GM12878 (cell line): ENCODE data around the gene CC2D1A. TPM values are rescaled to one million over a fixed set of nuclear protein-coding genes. Genes with fewer than 3 reads are reported as not detected.

ENCODE experiments used
- ATAC-seq: fragments of 200-7000 bp; cut with Tn5 transposase; 3 replicates; pipeline ENCODE4 v1.9.1; 2020; ENCODE audit warnings: mild to moderate bottlenecking, moderate library complexity
- BruUV-seq: library from RNA; stranded (reverse); fragments of 400-500 nt; replicated peaks from 2 replicates; lab custom pipeline; 2021; lab: Mats Ljungman, UMichigan
- CTCF ChIA-PET: fragments of 300-600 bp; sonication (Branson Sonifier 250); formaldehyde crosslinking; extraction: SDS; loops from one replicate; lab custom pipeline; 2021; ENCODE audit warnings: inconsistent platforms; lab: Yijun Ruan, JAX
- POLR2A ChIA-PET: fragments of 350-600 bp; formaldehyde crosslinking; extraction: SDS; loops from one replicate; lab custom pipeline; 2021; ENCODE audit warnings: inconsistent platforms; lab: Charles Lee
- RAD21 ChIA-PET: fragments of 300-600 bp; sonication (Branson Sonifier 250); formaldehyde crosslinking; loops from one replicate; lab custom pipeline; 2023; ENCODE audit warnings: antibody characterized with exemption; ENCODE audit not compliant: unreplicated experiment; lab: Charles Lee
- SMC1A ChIA-PET: fragments of 300-600 bp; sonication (Branson Sonifier 250); formaldehyde crosslinking; loops from one replicate; lab custom pipeline; 2023; ENCODE audit not compliant: unreplicated experiment, uncharacterized antibody; lab: Charles Lee
- DNase-seq: peaks from one replicate; pipeline ENCODE4 v3.0.0-alpha.2; 2011; ENCODE audit warnings: low read depth, low spot score
- FAIRE-seq: peaks from 3 replicates; lab custom pipeline; 2011; peaks lifted over from hg19 to GRCh38; lab: Jason Lieb, UNC
- H2AFZ ChIP-seq: 2 replicates; pipeline ENCODE4 v1.6.0; 2011; ENCODE audit warnings: low read depth, low read length, control low read depth; ENCODE audit not compliant: control insufficient read depth
- H3K27ac ChIP-seq: 2 replicates; pipeline ENCODE4 v1.5.1; 2011; ENCODE audit warnings: control low read depth; ENCODE audit not compliant: control insufficient read depth, insufficient read depth
- H3K27me3 ChIP-seq, 2 experiments: replicated peaks in 1 of 2; 2 replicates each; pipeline versions ENCODE4 v1.6.0 to v1.6.1; 2011; ENCODE audit warnings: low read length in 1 of 2; ENCODE audit not compliant: control insufficient read depth in 2 of 2, insufficient read depth in 2 of 2
- H3K36me3 ChIP-seq, 2 experiments: 2 replicates each; pipeline ENCODE4 v1.5.1; 2011; ENCODE audit warnings: low read length in 1 of 2; ENCODE audit not compliant: control insufficient read depth in 2 of 2, insufficient read depth in 2 of 2
- H3K4me1 ChIP-seq: 2 replicates; pipeline ENCODE4 v1.6.1; 2011; ENCODE audit warnings: mild to moderate bottlenecking, low read length, moderate library complexity, mixed read lengths; ENCODE audit not compliant: control insufficient read depth, insufficient read depth
- H3K4me2 ChIP-seq: 2 replicates; pipeline ENCODE4 v1.6.0; 2011; ENCODE audit warnings: control low read depth; ENCODE audit not compliant: control insufficient read depth, insufficient read depth
- H3K4me3 ChIP-seq: fragments of 200-600 bp; sonication (generic); 2 replicates; pipeline ENCODE4 v1.5.1; 2016
- H3K79me2 ChIP-seq: 2 replicates; pipeline ENCODE4 v1.6.0; 2011; ENCODE audit warnings: low read length; ENCODE audit not compliant: control insufficient read depth, insufficient read depth
- H3K9ac ChIP-seq: 2 replicates; pipeline ENCODE4 v1.8.0; 2011; ENCODE audit warnings: low read length, control low read depth, mixed read lengths; ENCODE audit not compliant: control insufficient read depth, insufficient read depth
- H3K9me3 ChIP-seq: replicated peaks from 3 replicates; pipeline ENCODE4 v1.5.1; 2011; ENCODE audit warnings: mild to moderate bottlenecking, low read length; ENCODE audit not compliant: control insufficient read depth, insufficient read depth
- H4K20me1 ChIP-seq: 2 replicates; pipeline ENCODE4 v1.6.0; 2011; ENCODE audit not compliant: control insufficient read depth, insufficient read depth
- ASH2L ChIP-seq: fragments of 300-600, 200-600 bp; sonication (generic); IDR thresholded peaks from 2 replicates; pipeline ENCODE4 v1.6.1; 2017; ENCODE audit warnings: low read depth, mild to moderate bottlenecking, borderline replicate concordance
- BACH1 ChIP-seq: fragments of 450-650 bp; IDR thresholded peaks from 2 replicates; pipeline ENCODE4 v1.6.1; 2017; ENCODE audit warnings: mild to moderate bottlenecking, borderline replicate concordance
- CREB1 ChIP-seq: IDR thresholded peaks from 2 replicates; pipeline ENCODE4 v1.6.1; 2012; ENCODE audit warnings: low read depth, mild to moderate bottlenecking, inconsistent platforms
- MXI1 ChIP-seq: fragments of 150-350 bp; IDR thresholded peaks from 2 replicates; pipeline ENCODE4 v1.6.1; 2011; ENCODE audit warnings: low read depth, mild to moderate bottlenecking, inconsistent platforms, low read length, improper control_type of control experiment
- PAX8 ChIP-seq: fragments of 450-650 bp; IDR thresholded peaks from 2 replicates; pipeline ENCODE4 v1.6.1; 2017; ENCODE audit warnings: mild to moderate bottlenecking, moderate library complexity
- POLR2A ChIP-seq: IDR thresholded peaks from 2 replicates; pipeline ENCODE4 v1.6.1; 2011; ENCODE audit warnings: low read depth, mild to moderate bottlenecking, low read length
- RAD21 ChIP-seq: IDR thresholded peaks from 2 replicates; pipeline ENCODE4 v1.6.1; 2011; ENCODE audit warnings: mild to moderate bottlenecking, low read depth, low read length, moderate library complexity; ENCODE audit not compliant: insufficient read depth
- RBBP5 ChIP-seq: fragments of 200-600 bp; sonication (generic); conservative IDR thresholded peaks from 2 replicates; pipeline ENCODE4 v1.6.1; 2016
- RCOR1 ChIP-seq: conservative IDR thresholded peaks from 2 replicates; pipeline ENCODE4 v1.6.1; 2012; ENCODE audit warnings: low read depth, low read length, improper control_type of control experiment
- SRF ChIP-seq, 2 experiments: IDR thresholded peaks; 2 replicates each; pipeline ENCODE4 v1.6.1; 2011; ENCODE audit warnings: low read depth in 2 of 2, low read length in 2 of 2, mild to moderate bottlenecking in 1 of 2, moderate library complexity in 1 of 2
- ZNF24 ChIP-seq: fragments of 450-650 bp; IDR thresholded peaks from 2 replicates; pipeline ENCODE4 v1.6.1; 2017; ENCODE audit warnings: antibody characterized with exemption, mild to moderate bottlenecking
- ZNF274 ChIP-seq: IDR thresholded peaks from one replicate; pipeline ENCODE4 v1.8.0; 2011; ENCODE audit not compliant: insufficient read length, insufficient read depth
- ZSCAN29 ChIP-seq: fragments of 450-650 bp; IDR thresholded peaks from 2 replicates; pipeline ENCODE4 v1.6.1; 2017; ENCODE audit warnings: mild to moderate bottlenecking, moderate library complexity
- WGBS: methylation state at CpG from one replicate; pipeline ENCODE4 v1.1.6; 2016; ENCODE audit warnings: low lambda C conversion rate; ENCODE audit not compliant: insufficient replicate concordance, insufficient coverage; ENCODE audit errors: missing lambda C conversion rate; 5-methylcytosine and 5-hydroxymethylcytosine counted together
- in situ Hi-C: fragments of 300-500 bp; cut with MboI; formaldehyde crosslinking; loops from 9 replicates; pipeline ENCODE4 v1.14.3; 2018; ENCODE audit warnings: mixed read lengths
- intact Hi-C: fragments of 100-400 bp; cut with micrococcal nuclease; formaldehyde crosslinking; loops from one replicate; pipeline ENCODE4 v1.14.2; 2022; ENCODE audit not compliant: unreplicated experiment
- polyA plus RNA-seq, 11 experiments: library from polyadenylated mRNA; depleted of rRNA in 4 of 11; unstranded in 6 of 11; stranded (reverse) in 5 of 11; fragments of >200 nt; fragmentation: Nextera tagmentation in 4 of 11; fragmentation: Illumina TruSeq in 1 of 11; extraction: Ambion mirVana in 4 of 11; extraction: Trizol in 1 of 11; gene quantifications; 1 replicate in 1 of 11; 2 replicates in 10 of 11; pipeline versions ENCODE4 v1.2.1 to v1.2.3, GENCODE V29; 2011 to 2016; ENCODE audit warnings: inconsistent platforms in 2 of 11, missing spikeins in 2 of 11, low read depth in 1 of 11
- total RNA-seq, 4 experiments: library from RNA; depleted of rRNA in 3 of 4; stranded (reverse); fragments of >200 nt in 3 of 4; fragmentation: Illumina TruSeq in 1 of 4; extraction: Trizol in 1 of 4; gene quantifications; 2 replicates each; pipeline versions ENCODE4 v1.2.1 to v1.2.3, GENCODE V29; 2013 to 2021
- TF ChIP-seq, protein P1 (sequence below): IDR thresholded peaks from 2 replicates; pipeline ENCODE4 v1.6.1; 2012; ENCODE audit warnings: low read depth, low read length, improper control_type of control experiment
- TF ChIP-seq, protein P2 (sequence below): fragments of 450-650 bp; IDR thresholded peaks from 2 replicates; pipeline ENCODE4 v1.6.1; 2017; ENCODE audit warnings: mild to moderate bottlenecking, low read depth, inconsistent platforms; ENCODE audit not compliant: poor library complexity, severe bottlenecking

Gene CC2D1A
- total and polyA plus RNA-seq, 10 of the 15 experiments (the other 5 are each of a cell fraction or from before 2014, with no cell fraction given) = 0.13 to 36.1 (median 16.1) TPM

DNA sequence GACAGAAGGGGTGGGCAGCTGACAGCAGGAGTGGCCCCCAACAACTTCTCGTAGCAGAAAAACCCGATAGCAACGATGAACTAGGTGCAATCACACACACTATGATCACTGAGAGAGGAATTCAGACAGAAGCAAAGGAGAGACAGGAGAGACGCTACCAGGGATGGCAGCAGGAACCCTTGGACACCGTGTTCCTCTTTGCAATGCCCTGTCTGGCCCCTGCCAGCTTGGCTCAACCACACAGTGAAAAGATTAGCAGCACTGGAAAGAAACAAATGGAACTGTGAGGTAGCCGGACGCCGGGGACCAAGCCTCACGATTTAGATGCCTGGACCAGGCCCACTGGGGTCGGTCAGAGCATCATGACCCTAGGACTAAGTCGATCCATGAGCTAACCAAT is 69.9 kb downstream of the CC2D1A start (continued):
- TF ChIP-seq BACH1 (no peak), RBBP5 (no peak), MXI1 (no peak), POLR2A (no peak), RCOR1 (no peak), CREB1 (no peak), ZNF24 (no peak), ZSCAN29 (no peak), PAX8 (no peak), ASH2L (no peak), ZNF274 (no peak)
- TF ChIP-seq, protein P1, sequence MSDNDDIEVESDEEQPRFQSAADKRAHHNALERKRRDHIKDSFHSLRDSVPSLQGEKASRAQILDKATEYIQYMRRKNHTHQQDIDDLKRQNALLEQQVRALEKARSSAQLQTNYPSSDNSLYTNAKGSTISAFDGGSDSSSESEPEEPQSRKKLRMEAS = no peak
- TF ChIP-seq, protein P2, sequence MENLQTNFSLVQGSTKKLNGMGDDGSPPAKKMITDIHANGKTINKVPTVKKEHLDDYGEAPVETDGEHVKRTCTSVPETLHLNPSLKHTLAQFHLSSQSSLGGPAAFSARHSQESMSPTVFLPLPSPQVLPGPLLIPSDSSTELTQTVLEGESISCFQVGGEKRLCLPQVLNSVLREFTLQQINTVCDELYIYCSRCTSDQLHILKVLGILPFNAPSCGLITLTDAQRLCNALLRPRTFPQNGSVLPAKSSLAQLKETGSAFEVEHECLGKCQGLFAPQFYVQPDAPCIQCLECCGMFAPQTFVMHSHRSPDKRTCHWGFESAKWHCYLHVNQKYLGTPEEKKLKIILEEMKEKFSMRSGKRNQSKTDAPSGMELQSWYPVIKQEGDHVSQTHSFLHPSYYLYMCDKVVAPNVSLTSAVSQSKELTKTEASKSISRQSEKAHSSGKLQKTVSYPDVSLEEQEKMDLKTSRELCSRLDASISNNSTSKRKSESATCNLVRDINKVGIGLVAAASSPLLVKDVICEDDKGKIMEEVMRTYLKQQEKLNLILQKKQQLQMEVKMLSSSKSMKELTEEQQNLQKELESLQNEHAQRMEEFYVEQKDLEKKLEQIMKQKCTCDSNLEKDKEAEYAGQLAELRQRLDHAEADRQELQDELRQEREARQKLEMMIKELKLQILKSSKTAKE = no peak
- TF ChIP-seq, all 136 proteins: peak for 0

DNA sequence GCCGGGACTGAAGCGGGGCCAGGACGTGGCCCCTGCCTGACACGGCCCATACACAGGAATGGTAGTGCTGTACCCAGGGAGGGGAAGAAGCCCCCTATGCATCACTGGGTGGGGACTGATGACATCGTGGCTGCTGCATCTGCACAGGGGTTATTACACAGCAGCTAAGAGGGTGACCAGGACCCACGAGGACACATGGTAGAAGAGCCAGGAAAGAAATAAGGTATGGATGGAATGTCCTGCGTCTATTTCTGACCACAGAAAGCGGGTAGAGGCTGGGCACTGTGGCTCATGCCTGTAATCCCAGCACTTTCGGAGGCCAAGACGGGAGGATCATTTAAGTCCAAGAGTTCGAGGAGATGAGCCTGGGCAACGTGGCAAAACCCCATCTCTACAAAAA is 70.4 kb downstream of the CC2D1A start:
- Histone ChIP-seq H3K27me3 (no peaks in the 10 kb centered on the region), H3K27ac (no peak overlapping the region), H3K4me3 (no peak overlapping the region), H4K20me1 (no peaks in the 10 kb centered on the region), H3K9ac (no peak overlapping the region), H3K4me2 (no peak overlapping the region), H3K79me2 (no peaks in the 10 kb centered on the region), H3K4me1 (no peaks in the 10 kb centered on the region), H3K9me3 (no peaks in the 10 kb centered on the region), H2AFZ (no peak overlapping the region), H3K36me3 (no peaks in the 10 kb centered on the region)
- TF ChIP-seq RAD21 = no peak
- TF ChIP-seq SRF (IDR thresholded peaks at IDR 0.05; ENCODE audit: low read depth in 2 of 2, low read length in 2 of 2) = no peak
- RAD21 ChIA-PET = interaction anchor here (1.2 kb wide), 1 partner anchor 10 kb away, joined by 3 read pairs; no protein-coding TSS in a partner anchor
- SMC1A ChIA-PET = interaction anchor here (1.9 kb wide), 1 partner anchor 65 kb away, joined by 4 read pairs; no protein-coding TSS in a partner anchor
- no peak for FAIRE-seq
- CTCF ChIA-PET = interaction anchor here (0.7 kb wide), 1 partner anchor 347 kb away, joined by 4 read pairs; no protein-coding TSS in a partner anchor
- ATAC-seq = no peak
- no peak for DNase-seq
- 76% methylated on average over 12 of the region's 12 CpGs for WGBS
- in situ Hi-C loops = no loop called here
- POLR2A ChIA-PET = no interaction called here
- no TSS peak for BruUV-seq
- intact Hi-C loops = no loop called here
